GM18498 (cell line): ENCODE measurements around the gene CCL24.
"Not testable (repeated sequence)": the region's sequence is repeated elsewhere in the genome, so short reads cannot be mapped to it uniquely, and the experiment has no call there.

Source experiments
- ATAC-seq: cut with Tn5 transposase; IDR thresholded peaks from one replicate; pipeline ENCODE4 v1.9.1; 2021; ENCODE audit warnings: mild to moderate bottlenecking, moderate library complexity; ENCODE audit not compliant: unreplicated experiment

Gene CCL24, protein sequence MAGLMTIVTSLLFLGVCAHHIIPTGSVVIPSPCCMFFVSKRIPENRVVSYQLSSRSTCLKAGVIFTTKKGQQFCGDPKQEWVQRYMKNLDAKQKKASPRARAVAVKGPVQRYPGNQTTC

GRCh38 chr7:75813781-75814236, at the start of gene CCL24:
Gene CCL24 (minus strand): TSS chr7:75813806. CDS start chr7:75813715, 91 bp downstream.
- ATAC-seq, result no peak

GRCh38 chr7:75861636-75862035, 48.0 kb upstream of the CCL24 start:
- no peak for ATAC-seq

DNA sequence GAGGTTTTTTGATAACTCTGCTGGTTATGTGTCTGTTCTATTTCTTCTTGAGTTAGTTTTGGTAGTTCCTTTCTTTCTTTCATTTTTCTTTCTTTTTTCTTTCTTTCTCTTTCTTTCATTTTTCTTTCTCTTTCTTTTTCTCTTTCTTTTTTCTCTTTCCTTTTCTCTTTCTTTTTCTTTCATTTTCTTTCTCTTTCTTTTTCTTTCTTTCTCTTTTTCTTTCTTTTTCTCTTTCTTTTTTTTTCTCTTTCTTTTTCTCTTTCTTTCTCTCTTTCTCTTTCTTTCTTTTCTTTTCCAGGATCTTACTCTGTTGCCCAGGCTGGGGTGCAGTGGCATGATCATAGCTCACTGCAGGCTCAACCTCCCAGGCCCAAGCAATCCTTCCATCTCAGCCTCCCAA, 44.8 kb upstream of the CCL24 start:
- no peak for ATAC-seq

DNA sequence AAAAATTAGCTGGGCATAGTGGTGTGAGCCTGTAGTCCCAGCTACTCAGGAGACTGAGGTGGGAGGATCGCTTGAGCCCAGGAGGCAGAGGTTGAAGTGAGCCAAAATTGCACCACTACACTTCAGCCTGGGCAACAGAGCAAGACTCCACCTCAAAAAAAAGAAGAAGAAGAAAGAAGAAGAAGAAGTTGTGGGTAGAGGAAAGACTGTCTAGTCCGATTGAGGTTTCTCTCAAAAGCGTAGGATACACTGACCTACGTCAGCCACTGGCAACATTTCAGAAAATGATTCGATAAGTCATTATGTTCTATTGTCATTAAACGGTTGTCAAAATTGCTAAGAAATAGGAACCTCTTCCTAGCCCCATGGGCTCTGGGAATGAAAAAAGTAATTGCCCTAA, 42.9 kb upstream of the CCL24 start:
- no peak for ATAC-seq

- not testable (repeated sequence) for ATAC-seq
Observed at GRCh38 chr7:75854813-75855345, 41.3 kb upstream of the CCL24 start.

DNA sequence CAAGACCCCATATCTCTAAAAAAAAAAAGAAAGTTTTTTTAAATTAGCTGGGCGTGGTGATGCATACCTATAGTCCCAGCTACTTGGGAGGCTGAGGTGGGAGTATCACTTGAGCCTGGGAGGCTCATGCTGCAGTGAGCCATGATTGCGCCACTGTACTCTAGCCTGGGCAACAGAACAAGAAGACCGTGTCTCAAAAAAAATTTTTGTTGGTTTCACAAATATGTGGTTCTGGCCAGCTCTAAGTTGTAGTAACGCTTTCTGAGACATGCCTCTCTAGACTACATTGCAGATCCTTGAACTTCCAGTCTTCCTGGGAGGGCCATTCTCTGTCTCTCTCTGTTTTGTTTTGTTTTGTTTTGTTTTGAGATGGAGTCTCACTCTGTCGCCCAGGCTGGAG, 40.6 kb upstream of the CCL24 start:
- no peak for ATAC-seq

DNA sequence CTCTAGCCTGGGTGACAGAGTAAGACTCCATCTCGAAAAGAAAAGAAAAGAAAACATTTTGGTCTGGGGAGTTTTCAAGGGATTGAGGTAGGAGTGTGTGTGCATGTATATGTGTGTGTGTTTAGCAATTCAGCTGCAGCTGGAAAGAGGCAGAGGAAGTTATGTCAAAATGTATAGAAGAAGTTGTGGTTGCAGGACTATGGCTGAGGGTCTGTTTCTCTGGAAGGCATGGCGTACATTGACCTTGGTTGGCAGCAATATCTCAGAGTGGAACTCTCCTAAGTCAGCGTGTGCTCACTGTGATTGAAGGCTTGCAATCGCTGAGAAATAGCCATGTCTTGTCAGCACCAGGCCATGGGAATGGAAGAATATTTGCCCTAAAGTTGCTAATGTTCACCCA, 36.6 kb upstream of the CCL24 start:
- no peak for ATAC-seq

GRCh38 chr7:75849573-75849972, 36.0 kb upstream of the CCL24 start:
- ATAC-seq, result no peak

DNA sequence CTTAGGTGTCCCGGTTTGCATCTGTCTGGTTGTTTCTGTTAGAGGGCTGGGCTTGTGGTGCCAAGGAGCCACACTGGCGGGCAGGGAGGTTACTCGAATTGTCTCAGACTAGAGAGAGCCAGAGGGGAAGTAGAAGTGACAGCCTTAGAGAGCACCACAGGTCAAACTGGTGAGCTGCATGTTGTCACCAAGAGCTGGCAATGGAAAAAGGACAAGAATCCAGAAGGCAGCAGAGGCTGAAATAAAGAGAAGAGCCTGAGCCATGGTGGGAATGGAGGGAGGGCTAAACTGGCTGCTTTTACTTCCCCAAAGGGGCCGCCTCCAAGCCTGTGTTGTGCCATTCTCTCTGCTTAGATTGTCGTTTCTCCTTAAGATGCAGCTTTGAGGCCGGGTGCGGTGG, 34.1 kb upstream of the CCL24 start:
- no peak for ATAC-seq

- not testable (repeated sequence) for ATAC-seq
Observed at GRCh38 chr7:75845132-75845531, 31.5 kb upstream of the CCL24 start.

- ATAC-seq, result no peak
Observed at GRCh38 chr7:75844158-75844557, 30.6 kb upstream of the CCL24 start.

DNA sequence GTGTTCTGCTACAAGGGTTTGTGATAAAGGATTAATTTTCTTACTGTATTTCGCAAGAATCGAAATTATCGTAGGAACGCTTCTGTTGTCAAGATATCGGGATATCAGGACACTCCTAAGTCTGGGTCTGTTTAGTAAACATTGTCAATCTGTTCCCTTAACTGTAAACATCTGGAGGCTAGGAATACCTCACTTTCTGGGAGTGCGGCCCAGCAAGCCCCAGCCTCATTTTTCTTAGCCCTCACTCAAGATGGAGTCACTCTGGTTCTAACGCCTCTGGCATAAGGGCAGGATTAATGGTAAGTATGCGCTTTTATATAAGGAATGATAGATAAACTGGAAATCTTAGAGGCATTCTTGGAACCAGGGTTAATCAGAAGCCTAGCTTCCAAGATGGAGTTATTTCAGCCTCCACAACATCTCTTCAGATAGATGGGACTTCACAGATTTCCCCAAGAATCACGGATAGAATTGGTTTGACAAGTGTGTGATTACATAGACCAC, 30.1 kb upstream of the CCL24 start:
- ATAC-seq, result no peak

DNA sequence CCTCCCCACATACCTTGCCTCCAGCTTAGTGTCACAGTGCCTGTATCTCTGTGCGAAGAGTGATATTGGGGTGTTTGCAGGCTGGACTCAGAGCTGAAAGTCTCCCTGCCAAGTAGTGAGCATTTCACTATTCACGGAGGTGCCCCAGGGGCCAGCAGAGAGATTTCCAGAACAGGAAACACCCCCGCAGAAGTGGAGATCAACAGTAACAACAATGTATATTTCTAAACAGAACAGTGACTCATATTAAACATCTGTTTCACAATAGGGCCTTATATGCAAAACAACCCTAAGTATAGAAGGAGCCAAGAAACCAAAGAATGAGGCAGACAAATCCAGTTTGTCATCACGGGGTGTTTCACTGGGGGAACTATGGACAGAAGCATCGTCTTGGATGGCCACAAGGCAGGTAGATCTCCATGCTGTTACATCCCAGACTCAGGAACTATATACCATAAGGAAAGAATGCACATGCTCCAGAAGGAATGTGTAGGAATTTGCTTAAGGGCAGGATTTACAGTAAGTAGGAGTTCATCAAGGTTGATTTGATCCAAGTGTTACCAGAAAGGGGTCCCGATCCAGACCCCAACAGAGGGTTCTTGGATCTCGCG, 29.3 kb upstream of the CCL24 start:
- peak; percentile 88 for ATAC-seq

GRCh38 chr7:75840029-75840428, 26.4 kb upstream of the CCL24 start:
- ATAC-seq, result no peak

DNA sequence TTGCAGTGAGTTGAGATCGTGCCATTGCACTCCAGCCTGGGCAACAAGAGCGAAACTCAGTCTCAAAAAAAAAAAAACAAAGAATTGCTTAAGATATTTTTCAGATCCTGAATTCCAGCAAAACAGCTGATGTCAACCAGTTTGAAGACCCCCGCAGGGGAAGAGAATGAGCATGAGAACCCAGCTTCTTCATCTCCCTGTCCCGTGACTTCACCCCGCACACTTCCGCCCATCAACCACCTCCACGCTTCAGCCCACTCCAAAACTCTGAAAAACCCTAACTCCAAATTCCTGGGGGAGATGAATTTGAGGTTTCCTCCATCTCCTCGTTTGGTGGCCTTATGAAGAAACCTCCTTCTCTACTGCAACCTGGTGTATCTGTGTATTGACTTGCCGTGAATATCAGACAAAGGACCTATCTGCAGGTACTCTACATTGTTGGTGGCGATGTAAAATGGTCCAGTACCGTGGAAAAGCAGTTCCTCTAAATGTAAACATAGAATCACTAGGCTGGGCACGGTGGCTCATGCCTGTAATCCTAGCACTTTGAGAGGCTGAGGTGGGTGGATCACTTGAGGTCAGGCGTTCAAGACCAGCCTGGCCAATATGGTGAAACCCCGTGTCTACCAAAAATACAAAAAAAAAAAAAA, 24.8 kb upstream of the CCL24 start:
- ATAC-seq, result not testable (repeated sequence)

- ATAC-seq, result no peak
Observed at GRCh38 chr7:75836798-75837197, 23.2 kb upstream of the CCL24 start.

- ATAC-seq, result no peak
Observed at GRCh38 chr7:75835688-75836285, 22.2 kb upstream of the CCL24 start.

GRCh38 chr7:75833662-75834061, 20.1 kb upstream of the CCL24 start:
- not testable (repeated sequence) for ATAC-seq

GRCh38 chr7:75830978-75831377, 17.4 kb upstream of the CCL24 start:
- no peak for ATAC-seq

DNA sequence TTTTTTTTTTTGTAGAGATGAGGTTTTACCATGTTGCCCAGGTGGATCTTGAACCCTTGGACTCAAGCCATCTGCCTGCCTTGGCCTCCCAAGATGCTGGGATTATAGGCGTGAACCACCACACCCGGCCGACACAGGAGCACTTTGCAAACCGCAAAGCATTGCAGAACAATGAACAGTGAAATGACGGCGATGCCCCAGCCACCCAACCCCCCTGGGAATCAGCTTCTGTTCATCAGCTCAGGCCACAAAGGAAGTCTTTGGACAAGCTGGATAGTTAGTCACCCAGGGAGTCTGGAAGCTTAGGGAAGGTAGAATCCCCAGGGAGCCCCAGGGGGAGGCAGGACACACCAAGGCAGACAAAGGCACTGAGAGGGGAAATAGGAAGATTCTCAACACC, 16.1 kb upstream of the CCL24 start:
- ATAC-seq, result not testable (repeated sequence)

DNA sequence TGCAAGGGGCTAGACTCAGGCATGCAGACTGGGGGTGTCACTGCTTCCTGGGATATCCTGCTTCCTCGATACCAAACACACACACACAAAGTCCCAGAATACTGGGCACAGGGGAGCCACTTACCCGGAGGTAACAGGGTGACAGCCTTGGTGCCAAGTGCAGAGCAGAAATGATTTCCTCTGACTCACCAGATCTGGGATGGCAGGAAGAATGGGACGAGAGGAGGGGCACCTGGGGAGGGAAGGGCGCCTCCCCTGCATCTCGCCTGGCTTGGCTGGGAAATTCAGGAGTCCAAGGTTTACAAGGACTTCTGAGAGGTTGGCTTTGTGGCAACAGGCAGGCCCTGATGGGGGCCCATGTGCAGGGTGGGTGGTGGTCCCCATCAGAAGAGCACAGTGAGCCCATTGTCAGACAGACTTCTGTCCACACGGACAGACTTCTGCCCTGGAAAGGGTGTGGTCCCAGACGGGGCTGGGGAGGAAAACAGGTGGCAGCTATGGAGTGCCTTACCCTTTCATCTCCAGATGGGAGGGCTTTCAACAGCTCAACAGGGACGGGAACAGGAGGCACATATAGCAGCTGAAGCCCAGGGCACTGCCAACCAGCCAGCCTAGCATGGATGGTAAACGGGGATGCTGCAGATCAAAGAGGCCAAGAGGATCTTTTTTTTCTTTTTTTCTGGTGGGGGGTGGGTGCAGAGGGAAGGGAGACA, 9.7 kb upstream of the CCL24 start:
- no peak for ATAC-seq
